ENCODE results near the gene HAPLN3.

HAPLN3 gene

GRCh38 chr15:88858934-88859333 lies 36.4 kb downstream of the HAPLN3 start:
- DNase-seq, result no peak

DNA sequence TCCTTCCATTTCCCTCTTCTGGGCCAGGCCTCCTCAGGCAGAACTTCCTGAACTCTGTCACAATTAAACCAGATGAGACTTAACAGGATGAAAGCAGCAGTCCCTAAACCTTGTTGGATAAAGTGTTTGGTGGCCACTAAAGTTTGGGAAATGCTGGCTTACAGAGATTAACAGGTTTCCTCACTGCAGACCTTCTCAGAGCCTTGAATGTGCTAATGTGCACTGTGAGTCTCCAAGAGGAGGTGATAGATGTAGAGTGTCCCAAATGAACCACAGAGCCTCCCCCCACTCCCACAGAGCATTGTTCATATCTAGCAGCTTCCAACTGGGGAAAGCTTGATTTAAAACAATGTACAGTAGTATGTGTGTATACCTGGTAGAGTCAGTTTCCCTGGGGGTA lies 42.9 kb downstream of the HAPLN3 start:
- DNase-seq, result no peak

GRCh38 chr15:88849376-88850072 lies 45.8 kb downstream of the HAPLN3 start:
- DNase-seq, result no peak

DNA sequence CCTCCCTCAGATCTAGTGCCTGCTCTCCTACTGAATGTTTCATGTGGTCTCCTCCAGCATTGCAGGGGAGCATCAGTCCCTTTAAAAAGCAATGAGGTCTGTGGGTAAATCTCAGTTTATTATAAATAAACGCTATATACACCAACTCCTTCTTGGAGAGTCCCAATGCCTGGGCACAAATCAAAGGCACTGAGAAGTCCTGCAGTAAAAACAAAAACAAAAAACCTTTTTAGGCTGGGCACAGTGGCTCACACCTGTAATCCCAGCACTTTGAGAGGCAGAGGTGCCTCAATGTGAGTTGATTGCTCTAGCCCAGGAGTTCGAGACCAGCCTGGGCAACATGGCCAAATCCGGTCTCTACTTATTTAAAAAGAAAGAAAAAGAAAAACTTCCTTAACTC lies 47.1 kb downstream of the HAPLN3 start:
- no peak for DNase-seq

DNA sequence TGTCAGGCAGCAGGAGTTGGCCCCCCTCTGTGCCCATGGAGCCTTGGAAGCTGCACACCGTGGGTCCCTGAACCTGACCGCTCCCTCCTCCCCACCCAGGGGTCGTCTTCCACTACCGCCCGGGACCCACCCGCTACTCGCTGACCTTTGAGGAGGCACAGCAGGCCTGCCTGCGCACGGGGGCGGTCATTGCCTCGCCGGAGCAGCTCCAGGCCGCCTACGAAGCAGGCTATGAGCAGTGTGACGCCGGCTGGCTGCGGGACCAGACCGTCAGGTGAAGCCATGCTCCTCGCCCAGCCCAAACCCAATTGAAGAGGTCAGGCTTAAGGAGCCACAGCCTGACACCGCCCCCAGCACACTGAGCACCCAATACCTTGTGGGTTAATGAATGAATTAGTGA lies 48.2 kb downstream of the HAPLN3 start:
- no peak for DNase-seq

GRCh38 chr15:88845616-88846015 lies 49.7 kb downstream of the HAPLN3 start:
- DNase-seq, result no peak

GRCh38 chr15:88844749-88845386 lies 50.5 kb downstream of the HAPLN3 start:
- DNase-seq, result peak in 1 of 5 experiments; percentile 4

DNA sequence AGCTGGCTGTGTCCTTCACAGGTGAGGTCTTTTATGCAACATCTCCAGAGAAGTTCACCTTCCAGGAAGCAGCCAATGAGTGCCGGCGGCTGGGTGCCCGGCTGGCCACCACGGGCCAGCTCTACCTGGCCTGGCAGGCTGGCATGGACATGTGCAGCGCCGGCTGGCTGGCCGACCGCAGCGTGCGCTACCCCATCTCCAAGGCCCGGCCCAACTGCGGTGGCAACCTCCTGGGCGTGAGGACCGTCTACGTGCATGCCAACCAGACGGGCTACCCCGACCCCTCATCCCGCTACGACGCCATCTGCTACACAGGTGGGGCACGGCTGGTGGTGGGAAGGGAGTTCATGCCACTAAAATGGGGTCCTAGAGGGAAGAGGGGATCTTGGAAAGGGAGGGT lies 52.0 kb downstream of the HAPLN3 start:
- DNase-seq, result no peak

DNA sequence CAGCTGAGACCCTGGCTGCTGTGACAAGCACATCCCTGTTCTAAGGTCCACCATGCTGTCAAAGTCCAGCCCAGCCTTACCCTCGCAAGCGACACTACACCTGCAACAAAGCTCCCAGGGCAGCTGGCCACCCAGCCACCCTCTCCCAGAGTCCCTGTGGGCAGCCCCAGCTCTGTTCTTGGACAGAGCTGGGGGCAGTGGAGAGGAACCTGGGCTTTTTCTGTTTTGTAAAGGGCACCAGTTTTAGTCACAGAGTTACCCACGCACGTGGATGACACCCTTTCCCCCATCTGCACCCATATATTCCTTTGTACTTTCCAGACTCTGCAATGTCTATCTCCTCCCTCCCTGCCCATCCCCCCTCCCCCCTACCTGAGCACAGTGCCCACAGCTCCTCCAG lies 53.2 kb downstream of the HAPLN3 start:
- no peak for DNase-seq

- DNase-seq, result no peak
These were observed 54.1 kb downstream of the HAPLN3 start for GRCh38 chr15:88841236-88841635.

DNA sequence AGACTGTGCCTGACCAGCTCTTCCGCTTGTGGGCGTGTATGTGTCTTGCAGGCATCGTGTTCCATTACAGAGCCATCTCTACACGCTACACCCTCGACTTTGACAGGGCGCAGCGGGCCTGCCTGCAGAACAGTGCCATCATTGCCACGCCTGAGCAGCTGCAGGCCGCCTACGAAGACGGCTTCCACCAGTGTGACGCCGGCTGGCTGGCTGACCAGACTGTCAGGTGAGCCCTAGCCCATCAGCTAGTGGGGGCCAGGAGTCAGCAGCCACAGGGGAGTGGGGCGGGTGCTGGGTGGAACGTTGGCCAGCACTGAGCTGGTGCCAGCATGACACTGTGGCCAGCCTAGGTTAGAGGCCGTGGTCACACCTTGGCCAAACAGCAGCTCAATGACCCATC lies 55.4 kb downstream of the HAPLN3 start:
- no peak for DNase-seq

GRCh38 chr15:88839146-88839545 lies 56.2 kb downstream of the HAPLN3 start:
- DNase-seq, result no peak

GRCh38 chr15:88838667-88839066 lies 56.7 kb downstream of the HAPLN3 start:
- no peak for DNase-seq

- DNase-seq, result no peak
These were observed 59.7 kb downstream of the HAPLN3 start for GRCh38 chr15:88835646-88836045.

DNA sequence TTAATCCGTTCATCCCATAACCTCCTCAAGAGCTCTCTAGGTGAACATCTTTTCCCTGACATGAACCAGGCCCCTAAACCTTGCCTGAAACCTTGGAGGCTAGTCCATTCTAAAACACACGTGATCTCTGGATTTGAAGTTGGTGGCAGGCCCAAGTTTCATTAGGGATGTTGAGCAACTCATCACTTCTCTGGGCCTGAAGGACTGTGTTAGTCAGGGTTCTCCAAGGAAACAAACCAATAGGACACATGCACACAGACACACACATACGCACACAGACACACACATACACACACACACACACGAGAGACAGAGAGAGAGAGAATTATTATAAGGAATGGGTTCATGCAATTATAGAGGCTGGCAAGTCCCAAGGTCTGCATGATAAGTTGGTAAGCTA lies 60.2 kb downstream of the HAPLN3 start:
- no peak for DNase-seq

GRCh38 chr15:88834211-88834812 lies 61.0 kb downstream of the HAPLN3 start:
- peak in 1 of 5 experiments; percentile 11 for DNase-seq

GRCh38 chr15:88833731-88834100 lies 61.6 kb downstream of the HAPLN3 start:
- no peak for DNase-seq

DNA sequence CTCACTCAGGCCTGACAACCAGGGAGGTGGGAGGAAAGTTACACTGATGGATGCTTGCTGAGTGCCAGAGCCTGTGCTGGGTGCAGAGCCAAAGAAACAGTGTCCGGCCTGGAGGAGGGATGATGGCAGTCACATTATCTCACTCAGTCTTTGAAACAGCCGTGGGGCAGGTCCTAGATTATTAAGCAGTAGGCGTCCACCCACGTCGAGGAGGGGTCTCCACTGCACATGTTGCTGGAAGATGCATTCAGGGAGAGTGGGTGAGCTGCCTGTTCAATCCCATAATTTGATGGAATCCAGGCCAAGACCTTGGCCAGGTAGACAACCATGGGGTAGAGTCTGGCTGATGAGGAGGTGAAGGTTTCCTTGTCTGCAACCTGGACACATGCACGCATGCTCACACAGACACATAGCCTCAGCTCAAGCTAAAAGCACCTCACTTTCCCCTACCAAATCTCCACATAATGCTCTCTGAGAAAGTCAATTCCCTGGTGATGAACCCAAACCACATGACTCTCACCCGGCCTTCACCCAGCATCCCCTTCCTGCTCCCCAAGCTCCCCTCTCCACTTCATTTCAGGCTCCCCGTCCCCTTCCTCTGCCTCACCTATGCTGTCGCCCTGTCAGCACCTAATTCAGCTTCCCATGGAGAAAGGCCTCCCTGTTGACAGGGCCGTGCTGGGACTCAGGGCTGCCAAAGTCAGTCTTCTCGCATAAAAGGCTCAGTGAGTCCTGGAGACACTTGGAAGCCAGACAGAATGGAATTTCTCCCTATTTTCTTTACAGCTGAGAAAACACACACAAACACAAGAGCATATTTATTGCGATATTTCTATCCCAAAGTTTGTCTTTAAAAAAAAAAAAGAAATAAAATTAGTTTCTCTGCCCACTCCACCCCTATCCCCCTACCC lies 62.3 kb downstream of the HAPLN3 start:
- no peak for DNase-seq

GRCh38 chr15:88830016-88830415 lies 65.3 kb downstream of the HAPLN3 start:
- no peak for DNase-seq

DNA sequence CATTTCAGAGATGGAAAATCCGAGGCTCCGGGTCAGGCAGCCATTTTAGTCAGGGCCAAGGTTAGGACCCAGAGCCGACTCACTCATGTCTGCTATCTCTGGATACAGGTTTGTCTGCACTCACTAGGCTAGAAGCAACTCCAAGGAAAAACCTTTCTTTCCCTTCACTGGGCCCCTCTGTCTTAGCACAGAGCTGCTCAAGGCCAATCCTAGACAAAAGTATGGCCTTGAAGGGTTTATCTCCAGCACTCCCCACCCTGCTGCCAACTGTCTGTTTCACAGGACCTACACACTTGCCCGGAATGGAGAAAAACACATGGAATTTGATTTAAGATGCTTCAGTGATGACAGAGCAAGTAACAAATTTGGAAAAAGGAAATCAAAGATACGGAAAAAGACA lies 66.6 kb downstream of the HAPLN3 start:
- no peak for DNase-seq
